GM10248 (cell line): ENCODE results near the gene ATP11A.

ENCODE experiments used
- CTCF ChIA-PET: fragments of 300-600 bp; sonication (Branson Sonifier 250); formaldehyde crosslinking; extraction: SDS; loops from one replicate; lab custom pipeline; 2021; ENCODE audit warnings: antibody characterized with exemption; lab: Yijun Ruan, JAX
- POLR2A ChIA-PET: fragments of 350-650 bp; sonication (Branson Sonifier 250); formaldehyde crosslinking; extraction: SDS; loops from one replicate; lab custom pipeline; 2020; ENCODE audit warnings: antibody characterized with exemption; lab: Yijun Ruan, JAX
- DNase-seq: peaks from one replicate; pipeline ENCODE4 v3.0.0; 2012; ENCODE audit errors: extremely low spot score
- CTCF ChIP-seq: IDR thresholded peaks from 2 replicates; pipeline ENCODE4 v1.5.1; 2012; ENCODE audit warnings: mild to moderate bottlenecking, low read depth; ENCODE audit errors: extremely low read depth, missing control alignments, control extremely low read depth

ATP11A gene

DNA sequence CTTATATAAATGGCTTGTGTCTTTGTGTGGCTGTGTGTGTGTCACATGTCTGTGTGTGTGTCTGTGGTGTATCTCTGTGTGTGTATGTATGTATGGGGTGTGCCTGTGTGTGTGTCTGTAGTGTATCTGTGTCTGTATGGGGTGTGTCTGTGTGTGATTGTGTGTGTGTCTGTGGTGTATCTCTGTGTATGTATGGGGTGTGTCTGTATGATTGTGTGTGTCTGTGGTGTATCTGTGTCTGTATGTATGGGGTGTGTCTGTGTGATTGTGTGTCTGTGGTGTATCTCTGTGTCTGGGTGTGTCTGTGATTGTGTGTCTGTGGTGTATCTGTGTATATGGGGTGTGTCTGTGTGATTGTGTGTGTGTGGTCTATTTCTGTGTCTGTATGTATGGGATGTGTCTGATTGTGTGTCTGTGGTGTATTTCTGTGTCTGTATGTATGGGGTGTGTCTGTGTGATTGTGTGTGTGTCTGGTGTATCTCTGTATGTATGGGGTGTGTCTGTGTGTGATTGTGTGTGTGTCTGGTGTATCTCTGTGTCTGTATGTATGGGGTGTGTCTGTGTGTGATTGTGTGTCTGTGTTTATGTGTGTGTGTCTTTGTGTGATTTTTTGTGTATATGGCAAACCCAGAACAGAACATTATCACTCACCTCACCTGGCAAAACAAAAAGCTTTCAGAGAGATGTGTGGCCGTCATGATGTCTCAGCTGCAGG lies 223.0 kb downstream of the ATP11A start:
- CTCF ChIA-PET: no interaction called here
- POLR2A ChIA-PET: no interaction called here
- TF ChIP-seq CTCF: no peak
- no peak for DNase-seq

GRCh38 chr13:112916296-112916695 lies 226.5 kb downstream of the ATP11A start:
- DNase-seq: no peak
- CTCF ChIA-PET: interaction anchor here (0.8 to 2.0 kb wide), 3 partner anchors 10 to 42 kb away, joined by 3 to 4 read pairs (median 4); no protein-coding TSS in a partner anchor
- POLR2A ChIA-PET: no interaction called here
- no peak for TF ChIP-seq CTCF

- CTCF ChIA-PET: interaction anchor here (0.7 to 2.0 kb wide), 2 partner anchors 11 to 477 kb away, joined by 3 to 4 read pairs; no protein-coding TSS in a partner anchor
Observed at GRCh38 chr13:112917056-112917664, 227.3 kb downstream of the ATP11A start.

GRCh38 chr13:112917737-112918136 lies 227.9 kb downstream of the ATP11A start:
- ChIA-PET POLR2A (no interaction called here), CTCF (interaction anchor here (0.7 to 2.0 kb wide), 2 partner anchors 12 to 476 kb away, joined by 3 to 4 read pairs; no protein-coding TSS in a partner anchor)
- TF ChIP-seq CTCF: no peak
- no peak for DNase-seq

More at GRCh38 chr13:112917056-112917664, 227.3 kb downstream of the ATP11A start:
- no peak for TF ChIP-seq CTCF
- DNase-seq: no peak
- POLR2A ChIA-PET: no interaction called here

GRCh38 chr13:112918266-112918665 lies 228.4 kb downstream of the ATP11A start:
- CTCF ChIA-PET: interaction anchor here (2.0 kb wide), 1 partner anchor 12 kb away, joined by 4 read pairs; no protein-coding TSS in a partner anchor
- no peak for DNase-seq
- POLR2A ChIA-PET: no interaction called here
- TF ChIP-seq CTCF: no peak

GRCh38 chr13:112918746-112919145 lies 228.9 kb downstream of the ATP11A start:
- CTCF ChIA-PET: no interaction called here
- DNase-seq: no peak
- TF ChIP-seq CTCF: no peak
- POLR2A ChIA-PET: no interaction called here
